HG03558 (cell line): ENCODE data around the gene ZBTB43.
"Not testable (repeated sequence)": the region's sequence is repeated elsewhere in the genome, so short reads cannot be mapped to it uniquely, and the experiment has no call there.

Experiments
- ATAC-seq: cut with Tn5 transposase; IDR thresholded peaks from one replicate; pipeline ENCODE4 v1.9.1; 2021; ENCODE audit warnings: moderate number of reproducible peaks; ENCODE audit not compliant: unreplicated experiment; ENCODE audit errors: extremely low read depth

ZBTB43 gene

DNA sequence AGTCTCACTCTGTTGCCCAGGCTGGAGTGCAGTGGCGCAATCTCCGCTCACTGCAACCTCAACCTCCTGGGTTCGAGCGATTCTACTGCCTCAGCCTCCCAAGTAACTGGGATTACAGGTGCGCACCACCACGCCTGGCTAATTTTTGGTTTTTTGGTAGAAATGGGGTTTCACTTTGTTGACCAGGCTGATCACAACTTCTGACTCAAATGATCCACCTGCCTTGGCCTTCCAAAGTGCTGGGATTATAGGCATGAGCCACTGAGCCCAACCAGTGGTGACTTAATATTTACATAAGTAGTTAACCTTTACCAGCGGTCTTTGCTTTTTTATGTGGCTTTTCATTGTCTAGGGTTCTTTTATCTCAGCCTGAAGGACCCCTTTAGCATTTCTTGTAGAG lies 19.2 kb downstream of the ZBTB43 start:
- ATAC-seq, result not testable (repeated sequence)

DNA sequence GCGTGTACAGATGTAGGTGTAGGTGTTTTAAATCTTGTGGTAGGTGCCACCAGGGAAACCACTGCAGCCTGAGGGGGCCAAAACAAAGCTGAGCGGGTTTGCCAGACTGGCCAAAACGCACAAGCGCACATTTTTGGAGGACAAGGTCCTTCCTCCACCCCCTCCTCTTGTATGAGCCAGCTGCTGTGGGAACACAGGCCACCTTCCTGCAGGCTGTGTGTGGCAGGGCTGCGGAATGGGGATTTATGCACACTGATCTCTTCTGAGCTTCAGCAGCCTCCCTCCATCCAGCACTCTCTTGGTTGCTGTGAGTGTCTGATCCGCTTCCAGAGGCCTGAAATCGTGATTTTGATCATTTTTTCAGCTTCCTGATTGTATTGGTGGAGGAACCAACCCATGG lies 22.4 kb downstream of the ZBTB43 start:
- ATAC-seq, result no peak

DNA sequence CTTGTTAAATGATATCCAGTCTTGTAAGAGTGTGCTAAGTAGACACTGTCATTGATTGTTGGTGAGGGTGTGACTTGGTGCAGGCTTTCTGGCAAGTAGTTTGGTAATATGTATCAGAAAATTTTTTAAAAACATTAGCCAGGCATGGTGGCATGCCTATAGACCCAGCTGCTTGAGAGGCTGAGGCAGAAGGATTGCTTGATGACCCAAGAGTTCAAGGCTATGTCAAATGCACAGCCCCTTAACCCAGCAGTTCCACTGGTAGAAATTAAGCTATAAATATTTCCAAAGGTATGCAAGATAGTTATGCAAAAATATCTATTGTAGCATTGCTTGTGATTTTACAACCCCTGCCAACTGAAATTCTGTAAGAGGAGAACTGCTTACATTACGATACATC lies 24.2 kb downstream of the ZBTB43 start:
- ATAC-seq, result no peak

DNA sequence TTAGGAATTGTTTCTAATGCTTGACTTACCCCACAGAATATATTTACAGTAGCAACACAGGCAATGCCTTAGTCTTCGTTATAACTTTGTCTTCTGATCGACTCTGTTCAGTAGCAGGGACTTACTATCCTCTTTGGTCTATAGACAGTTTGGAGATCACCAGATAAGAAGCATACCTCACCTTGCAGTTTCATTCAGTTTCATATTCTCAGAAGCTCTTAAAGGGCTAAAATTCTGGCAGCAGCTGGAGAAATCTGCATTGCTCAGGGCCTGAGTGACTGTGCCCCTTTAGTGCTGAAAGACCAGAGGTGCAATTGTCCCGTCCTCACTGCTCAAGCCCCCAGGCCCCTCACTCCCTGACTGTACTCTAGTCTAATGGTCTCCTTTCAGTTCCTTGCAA lies 26.0 kb downstream of the ZBTB43 start:
- no peak for ATAC-seq

DNA sequence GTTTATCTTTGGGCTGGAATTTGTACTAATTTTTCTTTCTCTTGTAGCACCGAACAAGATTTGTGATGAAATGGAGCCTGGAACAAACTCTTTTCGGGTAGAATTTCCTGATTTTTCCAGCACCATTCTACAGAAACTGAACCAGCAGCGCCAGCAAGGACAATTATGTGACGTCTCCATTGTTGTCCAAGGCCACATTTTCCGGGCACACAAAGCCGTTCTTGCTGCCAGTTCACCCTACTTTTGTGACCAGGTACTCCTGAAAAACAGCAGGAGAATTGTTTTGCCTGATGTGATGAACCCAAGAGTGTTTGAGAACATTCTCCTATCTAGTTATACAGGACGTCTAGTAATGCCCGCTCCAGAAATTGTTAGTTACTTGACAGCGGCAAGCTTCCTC lies 27.6 kb downstream of the ZBTB43 start:
- no peak for ATAC-seq

DNA sequence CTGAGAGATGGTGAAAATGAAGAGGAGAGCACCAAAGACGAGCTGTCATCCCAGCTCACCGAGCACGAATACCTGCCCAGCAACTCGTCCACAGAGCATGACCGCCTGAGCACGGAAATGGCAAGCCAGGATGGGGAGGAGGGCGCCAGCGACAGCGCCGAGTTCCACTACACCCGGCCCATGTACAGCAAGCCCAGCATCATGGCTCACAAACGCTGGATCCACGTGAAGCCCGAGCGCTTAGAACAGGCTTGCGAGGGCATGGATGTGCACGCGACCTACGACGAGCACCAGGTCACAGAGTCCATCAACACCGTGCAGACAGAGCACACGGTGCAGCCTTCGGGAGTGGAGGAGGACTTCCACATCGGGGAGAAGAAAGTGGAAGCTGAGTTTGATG lies 28.2 kb downstream of the ZBTB43 start:
- ATAC-seq, result no peak

DNA sequence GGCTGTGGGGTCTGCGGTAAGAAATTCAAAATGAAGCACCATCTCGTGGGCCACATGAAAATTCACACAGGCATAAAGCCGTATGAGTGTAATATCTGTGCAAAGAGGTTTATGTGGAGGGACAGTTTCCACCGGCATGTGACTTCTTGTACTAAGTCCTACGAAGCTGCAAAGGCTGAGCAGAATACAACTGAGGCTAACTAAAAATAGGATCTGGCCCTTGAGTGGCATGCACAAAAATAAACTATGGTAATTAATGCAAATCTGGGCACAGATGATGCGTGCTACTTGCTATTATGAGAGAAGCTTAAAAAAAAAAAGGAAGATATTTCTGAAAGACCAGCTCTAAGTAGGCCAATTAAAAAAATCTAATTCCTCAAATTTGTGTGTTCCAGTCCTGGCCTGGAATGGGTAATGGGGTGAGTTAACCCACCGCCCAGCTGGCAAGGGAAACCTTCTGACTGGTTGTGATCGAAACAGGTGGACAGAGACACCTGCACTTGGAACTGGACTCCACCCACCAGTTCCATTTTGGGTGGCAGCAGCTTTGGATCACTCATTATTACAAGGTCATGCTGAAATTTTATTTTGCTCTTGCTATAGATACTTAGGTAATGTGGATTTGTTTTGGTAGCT lies 29.0 kb downstream of the ZBTB43 start:
- ATAC-seq, result no peak

DNA sequence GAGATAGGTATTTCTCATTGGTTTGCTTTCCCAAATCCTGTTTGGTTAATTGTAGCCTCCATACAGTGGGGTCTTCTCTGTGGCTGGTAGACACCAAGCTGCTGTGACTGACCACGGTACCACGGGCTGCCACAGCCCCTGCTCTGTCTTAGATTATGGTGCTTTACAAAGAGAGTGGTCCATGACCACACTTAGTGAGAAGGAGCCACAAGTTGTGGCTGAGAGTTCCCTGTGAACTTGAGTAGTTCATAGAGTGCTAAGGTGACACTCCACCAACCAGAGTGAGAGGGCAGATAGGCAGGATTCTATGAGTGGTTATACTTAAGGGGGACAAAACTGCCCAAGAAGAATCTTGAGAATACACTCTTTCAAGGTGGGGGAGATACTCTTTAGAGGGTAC lies 29.8 kb downstream of the ZBTB43 start:
- ATAC-seq, result no peak

DNA sequence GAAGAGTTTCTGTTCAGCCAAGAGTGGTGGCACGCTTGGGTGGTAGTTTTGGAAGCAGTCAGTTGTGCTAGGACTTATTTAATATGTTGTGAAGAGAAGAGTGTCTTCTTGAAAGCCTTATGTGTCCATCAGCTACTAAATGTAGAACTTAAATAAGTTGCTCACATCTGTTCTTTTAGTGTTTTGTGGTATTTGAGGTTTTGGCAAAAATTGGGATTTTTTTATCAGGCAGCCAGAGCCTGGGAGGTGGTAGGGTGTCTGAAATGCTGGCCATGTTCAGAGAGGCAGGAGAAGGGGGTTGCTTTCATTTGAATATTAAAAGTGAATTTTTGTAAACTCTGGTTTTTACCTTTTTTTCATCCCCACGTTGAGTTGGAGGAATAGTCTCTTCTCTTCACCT lies 31.4 kb downstream of the ZBTB43 start:
- ATAC-seq, result no peak

GRCh38 chr9:126838055-126838811 lies 33.4 kb downstream of the ZBTB43 start:
- ATAC-seq, result no peak

DNA sequence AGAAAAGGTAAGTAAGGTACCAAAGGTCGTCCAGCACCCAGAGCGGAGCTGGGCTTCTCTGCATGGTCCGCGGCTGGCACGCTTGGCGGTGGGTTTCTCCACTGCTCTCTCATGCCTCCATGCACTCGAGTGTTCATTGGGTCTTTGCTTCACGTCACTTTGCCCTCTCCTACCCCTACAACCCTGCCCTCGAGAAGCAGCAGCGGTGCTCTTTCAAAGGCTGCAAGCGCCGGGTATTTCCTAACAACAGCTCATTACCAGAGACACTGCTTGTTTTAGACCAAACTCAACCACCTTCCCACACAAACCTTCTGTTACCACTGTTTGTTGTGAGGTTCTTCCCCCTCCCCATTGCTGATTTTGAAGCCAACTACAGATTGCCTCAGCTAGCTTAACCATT lies 34.1 kb downstream of the ZBTB43 start:
- ATAC-seq, result no peak

- no peak for ATAC-seq
Measured at GRCh38 chr9:126839301-126839700, 34.5 kb downstream of the ZBTB43 start.

GRCh38 chr9:126842220-126842842 lies 37.5 kb downstream of the ZBTB43 start:
- ATAC-seq, result no peak

DNA sequence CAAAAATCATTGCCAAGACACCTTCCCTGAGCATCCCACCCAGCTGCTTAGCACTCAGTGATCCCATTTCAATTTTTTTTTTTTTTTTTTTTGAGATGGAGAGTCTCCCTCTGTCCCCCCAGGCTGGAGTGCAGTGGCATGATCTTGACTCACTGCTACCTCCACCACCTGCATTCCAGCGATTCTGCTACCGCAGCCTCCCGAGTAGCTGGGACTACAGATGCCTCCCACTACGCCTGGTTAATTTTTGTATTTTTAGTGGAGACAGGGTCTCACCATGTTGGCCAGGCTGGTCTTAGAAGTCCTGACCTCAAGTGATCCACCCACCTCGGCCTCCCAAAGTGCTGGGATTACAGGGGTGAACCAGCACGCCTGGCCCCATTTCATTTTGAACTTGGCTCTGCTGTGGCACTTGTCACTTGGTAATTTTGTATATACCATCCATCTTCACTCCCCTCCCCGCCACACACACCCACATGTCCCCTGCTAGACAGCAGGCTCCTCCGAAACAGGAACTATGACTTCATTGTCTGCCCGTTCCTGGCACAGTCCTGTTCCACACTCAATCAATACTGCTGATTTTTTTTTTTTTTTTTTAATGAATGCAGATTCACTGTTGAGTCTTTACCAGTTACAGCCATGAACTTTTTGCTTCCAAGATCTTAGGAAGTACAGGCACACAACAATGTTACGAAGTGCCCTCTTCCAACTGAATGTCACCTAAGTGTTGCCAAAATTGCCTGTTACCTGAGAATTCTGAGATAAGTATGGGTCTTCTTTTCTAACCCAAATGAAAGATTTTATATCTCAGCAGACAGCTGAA lies 38.3 kb downstream of the ZBTB43 start:
- ATAC-seq, result no peak

DNA sequence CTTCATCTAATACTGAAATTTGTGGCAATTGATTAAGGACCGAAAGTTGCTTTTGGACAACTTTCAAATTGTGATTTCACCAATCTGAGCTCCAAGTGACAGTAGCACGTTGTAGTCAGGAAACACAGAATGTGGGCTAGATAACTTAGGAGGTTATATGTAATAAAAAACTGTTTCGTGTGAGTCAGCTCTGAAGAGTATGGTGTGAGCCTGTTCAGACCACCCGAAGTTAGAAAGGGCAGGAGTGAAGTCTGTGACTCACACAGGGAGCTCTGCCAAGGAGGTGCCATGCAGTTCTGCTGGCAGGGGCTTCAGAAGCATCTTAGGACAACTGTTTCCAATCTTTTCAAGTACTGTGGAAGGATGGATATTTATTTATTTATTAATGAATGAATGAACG lies 39.2 kb downstream of the ZBTB43 start:
- ATAC-seq, result no peak

DNA sequence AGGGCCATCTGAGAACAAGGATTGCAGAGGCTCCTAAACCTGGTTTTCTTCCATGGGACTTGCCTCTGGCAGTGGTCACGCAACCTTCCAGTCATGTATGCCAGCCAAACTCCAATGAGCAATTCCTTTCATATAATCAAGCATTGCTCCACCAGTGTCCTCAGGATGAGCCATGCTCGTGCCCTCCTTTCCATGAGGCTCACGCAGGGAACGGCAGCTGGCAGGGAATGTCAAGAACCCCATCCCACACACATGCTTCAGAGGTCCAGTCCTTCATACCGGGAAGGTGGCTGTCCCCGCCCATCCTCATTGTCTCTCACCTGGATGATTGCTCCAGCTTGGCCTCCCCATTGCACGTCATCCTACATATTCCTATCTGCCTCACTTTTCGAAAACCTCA lies 42.2 kb downstream of the ZBTB43 start:
- no peak for ATAC-seq

DNA sequence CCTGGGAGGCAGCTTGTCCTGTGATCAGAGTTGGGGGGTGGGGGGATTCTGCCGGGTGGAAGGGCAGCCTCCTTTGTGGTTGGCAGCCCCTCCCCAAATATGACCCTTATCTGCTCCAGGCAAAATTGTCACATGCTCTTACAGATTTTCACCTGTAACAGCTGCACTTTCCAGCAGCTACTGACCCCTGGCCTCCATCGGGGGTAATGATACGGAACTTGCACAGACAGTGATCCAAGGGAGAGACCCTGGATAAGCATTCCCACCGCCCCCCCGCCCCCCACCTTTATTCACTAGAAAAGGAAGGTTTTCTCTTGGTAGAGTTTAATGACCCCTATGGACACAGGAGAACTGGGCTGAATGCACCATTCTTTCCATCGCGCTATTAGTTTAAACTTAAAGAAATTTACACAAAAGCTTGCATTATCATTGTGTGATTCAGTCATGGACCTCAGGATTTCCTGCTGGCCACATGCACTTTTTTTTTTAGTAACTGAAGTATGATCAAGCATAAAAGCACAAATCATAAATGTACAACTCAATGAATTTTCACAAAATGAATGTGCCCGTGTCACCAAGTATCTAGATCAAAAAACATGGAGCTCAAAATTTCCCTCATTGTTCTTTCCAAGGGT lies 44.9 kb downstream of the ZBTB43 start:
- no peak for ATAC-seq

GRCh38 chr9:126851286-126851880 lies 46.5 kb downstream of the ZBTB43 start:
- ATAC-seq, result no peak

DNA sequence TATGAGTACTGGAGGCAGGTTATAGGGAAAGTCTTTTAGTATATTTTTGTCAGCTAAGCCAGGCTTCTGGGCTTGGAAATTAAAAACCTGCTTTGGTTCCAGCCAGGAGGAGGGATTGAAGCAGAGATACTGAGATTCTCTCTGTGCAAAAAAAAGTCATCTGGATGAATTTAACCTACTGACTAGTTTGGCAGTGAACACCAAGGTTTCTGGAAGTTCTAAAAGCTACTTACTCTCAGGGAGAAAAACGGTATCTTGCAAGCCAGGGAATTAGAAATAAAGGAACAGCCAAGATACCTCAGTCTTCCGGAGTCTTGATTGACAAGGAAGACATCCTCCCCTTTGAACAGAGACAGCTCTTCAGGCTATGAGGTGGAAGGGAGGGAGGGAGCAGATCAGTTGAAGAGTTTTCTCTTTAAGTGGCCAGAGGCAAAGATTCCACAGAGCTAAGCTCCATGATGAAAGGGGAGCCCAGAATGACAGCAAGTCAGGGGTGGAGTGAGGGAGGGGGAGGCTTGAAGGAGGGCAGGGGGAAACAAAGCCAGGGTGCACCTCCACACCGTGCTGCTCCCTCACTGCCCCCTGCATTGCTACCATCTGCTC lies 47.3 kb downstream of the ZBTB43 start:
- ATAC-seq, result no peak

- ATAC-seq, result no peak
Measured at GRCh38 chr9:126853667-126854066, 48.8 kb downstream of the ZBTB43 start.
